HepG2 (cell line): ENCODE results near the gene ZNF747. TPM values are rescaled to one million over a fixed set of nuclear protein-coding genes. Genes with fewer than 3 reads are reported as not detected.
A peak's percentile ranks its signal among the peaks of the same experiment; 100 is the strongest.

Experiments used
- AHDC1 ChIP-seq: sonication (generic); formaldehyde crosslinking; IDR thresholded peaks from 2 replicates; pipeline ENCODE4 v1.5.1; 2020; ENCODE audit warnings: mild to moderate bottlenecking, missing genetic modification reagents, borderline replicate concordance
- BATF2 ChIP-seq: sonication (generic); formaldehyde crosslinking; IDR thresholded peaks from 2 replicates; pipeline ENCODE4 v1.8.0; 2022; ENCODE audit warnings: mild to moderate bottlenecking, missing genetic modification reagents, moderate library complexity
- BCLAF1 ChIP-seq: fragments of 450-650 bp; IDR thresholded peaks from 2 replicates; pipeline ENCODE4 v1.6.1; 2017; ENCODE audit warnings: mild to moderate bottlenecking
- FOXK1 ChIP-seq: sonication (generic); formaldehyde crosslinking; IDR thresholded peaks from 2 replicates; pipeline ENCODE4 v1.4.0; 2020; ENCODE audit warnings: low read depth, missing genetic modification reagents, borderline replicate concordance
- GPN1 ChIP-seq: sonication (generic); formaldehyde crosslinking; IDR thresholded peaks from 2 replicates; pipeline ENCODE4 v1.5.1; 2020; ENCODE audit warnings: missing genetic modification reagents, borderline replicate concordance
- HOXA7 ChIP-seq: sonication (generic); formaldehyde crosslinking; IDR thresholded peaks from 2 replicates; pipeline ENCODE4 v1.8.1; 2022; ENCODE audit warnings: mild to moderate bottlenecking, missing genetic modification reagents, moderate library complexity
- MED8 ChIP-seq: sonication (generic); formaldehyde crosslinking; IDR thresholded peaks from 2 replicates; pipeline ENCODE4 v1.8.1; 2023; ENCODE audit warnings: mild to moderate bottlenecking, missing genetic modification reagents; ENCODE audit not compliant: insufficient replicate concordance
- SAP130 ChIP-seq: IDR thresholded peaks from 2 replicates; pipeline ENCODE4 v1.6.1; 2016; ENCODE audit warnings: low read depth
- SOX13 ChIP-seq, 3 experiments: fragments of 450-650 bp in 1 of 3; sonication (generic) in 1 of 3; formaldehyde crosslinking in 1 of 3; IDR thresholded peaks in 2 of 3; conservative IDR thresholded peaks in 1 of 3; 2 replicates each; pipeline versions ENCODE4 v1.5.0 to v1.6.1; 2016 to 2020; ENCODE audit warnings: antibody characterized with exemption in 1 of 3, mild to moderate bottlenecking in 1 of 3, missing compliant biosample characterization in 1 of 3, missing genetic modification reagents in 1 of 3, moderate library complexity in 1 of 3
- XRCC5 ChIP-seq: fragments of 200-400 bp; formaldehyde crosslinking; optimal IDR thresholded peaks from 2 replicates; pipeline ENCODE3; 2017; ENCODE audit warnings: mild to moderate bottlenecking, low read length
- YY1 ChIP-seq: IDR thresholded peaks from 2 replicates; pipeline ENCODE4 v1.6.1; 2011; ENCODE audit warnings: low read length, low read depth, moderate library complexity, mild to moderate bottlenecking; ENCODE audit not compliant: insufficient read depth, insufficient replicate concordance
- ZBTB2 ChIP-seq: sonication (generic); formaldehyde crosslinking; IDR thresholded peaks from 2 replicates; pipeline ENCODE4 v1.8.0; 2022; ENCODE audit warnings: low read depth, missing genetic modification reagents
- ZEB1 ChIP-seq: IDR thresholded peaks from 2 replicates; pipeline ENCODE4 v1.6.1; 2012; ENCODE audit warnings: mild to moderate bottlenecking, low read depth, inconsistent platforms; ENCODE audit not compliant: insufficient replicate concordance
- ZNF292 ChIP-seq: sonication (generic); formaldehyde crosslinking; IDR thresholded peaks from 2 replicates; pipeline ENCODE4 v1.8.1; 2022; ENCODE audit warnings: mild to moderate bottlenecking, low read depth, missing genetic modification reagents, borderline replicate concordance
- ZNF33A ChIP-seq: sonication (generic); formaldehyde crosslinking; IDR thresholded peaks from 2 replicates; pipeline ENCODE4 v1.5.1; 2020; ENCODE audit warnings: missing genetic modification reagents, mild to moderate bottlenecking, moderate library complexity, borderline replicate concordance
- ZNF343 ChIP-seq: sonication (generic); formaldehyde crosslinking; IDR thresholded peaks from 2 replicates; pipeline ENCODE4 v1.4.0; 2020; ENCODE audit warnings: mild to moderate bottlenecking, missing genetic modification reagents
- ZNF570 ChIP-seq: sonication (generic); formaldehyde crosslinking; IDR thresholded peaks from 2 replicates; pipeline ENCODE4 v1.4.0; 2020; ENCODE audit warnings: mild to moderate bottlenecking, missing genetic modification reagents, borderline replicate concordance
- ZNF619 ChIP-seq: sonication (generic); formaldehyde crosslinking; IDR thresholded peaks from 2 replicates; pipeline ENCODE4 v1.4.0; 2020; ENCODE audit warnings: mild to moderate bottlenecking, missing genetic modification reagents
- ZNF660 ChIP-seq: sonication (generic); formaldehyde crosslinking; IDR thresholded peaks from 2 replicates; pipeline ENCODE4 v1.5.1; 2020; ENCODE audit warnings: mild to moderate bottlenecking, low read depth, missing genetic modification reagents, borderline replicate concordance
- polyA plus RNA-seq, 8 experiments: library from polyadenylated mRNA; depleted of rRNA in 3 of 8; stranded (reverse) in 7 of 8; unstranded in 1 of 8; fragments of >200 nt; fragmentation: Illumina TruSeq in 4 of 8; extraction: Trizol in 4 of 8; gene quantifications; 2 replicates each; pipeline versions ENCODE4 v1.2.1 to v1.2.3, GENCODE V29; 2011 to 2016; ENCODE audit warnings: low read depth in 4 of 8, missing spikeins in 1 of 8, mixed read lengths in 1 of 8; ENCODE audit not compliant: insufficient read depth in 1 of 8
- total RNA-seq, 5 experiments: library from RNA; depleted of rRNA; stranded (reverse); fragments of >200 nt; fragmentation: Illumina TruSeq; extraction: Trizol; gene quantifications; 2 replicates each; pipeline ENCODE4 v1.2.3, GENCODE V29; 2016; ENCODE audit warnings: low read depth in 1 of 5

Gene ZNF747
- total and polyA plus RNA-seq, 2 of the 13 experiments (the other 11 are each of a cell fraction or from before 2014, with no cell fraction given): 7.2 to 10.2 TPM

GRCh38 chr16:30535777-30536190, 1.1 kb upstream of the ZNF747 start (continued):
- TF ChIP-seq BCLAF1: no peak
- no peak for TF ChIP-seq GPN1
- TF ChIP-seq ZNF570: no peak
- no peak for TF ChIP-seq SOX13 (IDR thresholded peaks at IDR 0.05)
- TF ChIP-seq SOX13 (CRISPR knock-in tag; conservative IDR thresholded peaks at IDR 0.05 in 1 of 2, IDR thresholded peaks at IDR 0.05 in 1 of 2): peak; percentile 0 to 32; a peak in 1 of 4 replicates
- no peak for TF ChIP-seq ZBTB2
- TF ChIP-seq ZNF619 (CRISPR knock-in tag): no peak
- TF ChIP-seq MED8 (CRISPR knock-in tag): no peak
- no peak for TF ChIP-seq XRCC5
- TF ChIP-seq FOXK1: no peak
- TF ChIP-seq ZNF343 (CRISPR knock-in tag): 0 out of 2 replicates have a peak, but pooled peaks have one; percentile 27
- TF ChIP-seq HOXA7: no peak
- no peak for TF ChIP-seq AHDC1 (CRISPR knock-in tag)
- TF ChIP-seq BATF2 (CRISPR knock-in tag): no peak
- peak; percentile 62 for TF ChIP-seq YY1
- no peak for TF ChIP-seq ZEB1
- TF ChIP-seq ZNF292 (CRISPR knock-in tag): peak; percentile 65; the same call in 1 of the 2 replicates
- peak; percentile 81 for TF ChIP-seq SAP130 (CRISPR knock-in tag)
- no peak for TF ChIP-seq ZNF660
- no peak for TF ChIP-seq ZNF33A (CRISPR knock-in tag)
